GM19023 (cell line): Measurements from ENCODE around the gene RTKN.
"Not testable (repeated sequence)": the region's sequence is repeated elsewhere in the genome, so short reads cannot be mapped to it uniquely, and the experiment has no call there.

Source experiments
- ATAC-seq: cut with Tn5 transposase; IDR thresholded peaks from one replicate; pipeline ENCODE4 v1.9.1; 2021; ENCODE audit warnings: mild to moderate bottlenecking, moderate library complexity; ENCODE audit not compliant: unreplicated experiment

RTKN gene

GRCh38 chr2:74461187-74462053 is 19.7 kb upstream of the RTKN start:
- ATAC-seq = no peak

GRCh38 chr2:74460187-74460586 is 18.4 kb upstream of the RTKN start:
- ATAC-seq = not testable (repeated sequence)

- ATAC-seq = not testable (repeated sequence)
Observed at GRCh38 chr2:74459503-74460118, 17.9 kb upstream of the RTKN start.

- no peak for ATAC-seq
Observed at GRCh38 chr2:74458938-74459363, 17.2 kb upstream of the RTKN start.

DNA sequence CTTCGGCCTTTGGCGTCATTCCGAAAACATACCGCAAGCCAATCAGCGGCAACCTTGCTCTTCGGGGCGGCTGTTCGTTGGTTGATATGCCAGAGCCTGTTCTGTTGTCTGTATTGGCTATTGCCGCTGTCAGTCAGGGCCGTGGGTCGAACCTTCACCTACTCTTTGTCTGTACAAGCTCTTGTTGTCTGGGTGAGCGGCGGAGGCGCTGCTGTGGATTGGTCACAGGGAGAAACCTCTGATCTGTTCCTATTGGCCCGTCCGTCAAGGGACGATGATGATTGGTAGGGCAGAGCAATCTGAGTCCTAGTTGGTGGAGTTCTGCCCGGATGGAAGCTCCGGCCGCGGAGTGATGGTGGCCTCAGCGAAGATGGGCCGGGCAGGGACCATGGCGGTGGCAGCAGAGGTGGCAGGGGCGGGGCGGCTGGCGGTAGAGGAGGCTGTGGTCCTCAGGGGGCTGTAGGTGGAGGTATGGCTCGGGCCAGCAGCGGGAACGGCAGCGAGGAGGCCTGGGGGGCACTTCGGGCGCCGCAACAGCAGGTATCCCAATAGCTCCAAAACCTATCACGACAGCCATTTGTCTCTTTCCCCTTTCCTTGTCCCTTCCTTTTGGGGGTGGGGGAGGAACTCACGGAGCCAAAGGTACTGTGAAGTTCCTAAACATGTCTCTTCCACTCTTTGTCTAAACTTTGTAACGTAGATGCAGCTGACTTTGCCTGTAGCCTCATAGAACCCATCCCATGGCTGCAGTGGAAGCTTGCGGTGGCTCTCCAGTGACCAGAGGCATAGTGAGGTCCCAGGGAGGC is 16.6 kb upstream of the RTKN start, which contains the start of gene WBP1:
Gene WBP1 (plus strand): TSS at position 307 of the 806 bp plus-strand sequence. CDS start 165 bp downstream, at position 472.
- ATAC-seq = peak; percentile 81

GRCh38 chr2:74457549-74458131 is 15.9 kb upstream of the RTKN start:
- peak; percentile 37 for ATAC-seq

GRCh38 chr2:74457129-74457548 is 15.4 kb upstream of the RTKN start:
- no peak for ATAC-seq

GRCh38 chr2:74454654-74455511 is 13.1 kb upstream of the RTKN start, which contains the start of gene INO80B:
Gene INO80B, plus strand, starts transcription at chr2:74455087. Its CDS starts 30 bp downstream, at chr2:74455117.
- ATAC-seq = peak; percentile 35

DNA sequence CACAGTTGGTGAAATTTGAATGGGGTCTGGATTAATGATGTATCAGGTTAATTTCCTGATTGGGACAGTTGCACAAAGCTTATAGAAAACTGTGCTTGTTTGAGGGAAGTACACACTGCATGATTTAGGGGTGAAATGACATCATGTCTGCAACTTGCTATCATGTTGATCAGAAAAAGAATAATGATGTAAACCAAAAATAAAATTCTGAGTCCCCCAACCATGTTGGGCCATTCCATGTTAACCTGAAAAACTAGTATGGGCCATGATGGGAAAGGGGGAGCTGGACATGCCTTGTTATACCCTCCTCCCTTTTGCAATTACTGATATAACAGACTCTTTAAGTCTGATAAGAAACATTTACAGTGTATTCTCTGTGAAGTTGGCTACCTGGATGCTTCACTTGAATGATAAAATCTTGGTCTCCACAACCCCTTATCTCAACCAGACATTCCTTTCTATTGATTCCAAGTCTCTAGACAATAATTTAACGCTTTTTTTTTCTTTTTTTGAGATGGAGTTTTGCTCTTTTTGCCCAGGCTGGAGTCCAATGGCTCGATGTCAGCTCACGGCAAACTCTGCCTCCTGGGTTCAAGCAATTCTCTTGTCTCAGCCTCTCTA is 8.9 kb upstream of the RTKN start:
- ATAC-seq = no peak

DNA sequence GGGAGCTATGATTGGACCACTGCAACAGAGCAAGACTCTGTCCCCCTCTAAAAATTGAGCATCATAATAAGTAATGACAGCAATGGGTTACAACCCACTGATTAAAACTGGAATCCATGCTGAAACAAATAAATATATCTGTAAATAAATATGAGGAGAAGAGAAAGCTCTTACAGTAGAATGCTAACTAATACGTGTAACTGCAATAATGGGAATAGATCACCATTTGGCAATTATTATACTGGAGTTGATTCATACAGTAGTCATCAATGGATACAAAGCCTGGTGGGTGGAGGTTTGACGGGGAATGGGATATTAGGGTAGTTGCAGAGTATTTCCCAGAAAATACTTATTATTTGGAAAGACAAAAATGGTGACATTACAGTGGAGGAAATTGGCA is 7.0 kb upstream of the RTKN start:
- no peak for ATAC-seq

GRCh38 chr2:74447230-74447999 is 5.7 kb upstream of the RTKN start:
- no peak for ATAC-seq

DNA sequence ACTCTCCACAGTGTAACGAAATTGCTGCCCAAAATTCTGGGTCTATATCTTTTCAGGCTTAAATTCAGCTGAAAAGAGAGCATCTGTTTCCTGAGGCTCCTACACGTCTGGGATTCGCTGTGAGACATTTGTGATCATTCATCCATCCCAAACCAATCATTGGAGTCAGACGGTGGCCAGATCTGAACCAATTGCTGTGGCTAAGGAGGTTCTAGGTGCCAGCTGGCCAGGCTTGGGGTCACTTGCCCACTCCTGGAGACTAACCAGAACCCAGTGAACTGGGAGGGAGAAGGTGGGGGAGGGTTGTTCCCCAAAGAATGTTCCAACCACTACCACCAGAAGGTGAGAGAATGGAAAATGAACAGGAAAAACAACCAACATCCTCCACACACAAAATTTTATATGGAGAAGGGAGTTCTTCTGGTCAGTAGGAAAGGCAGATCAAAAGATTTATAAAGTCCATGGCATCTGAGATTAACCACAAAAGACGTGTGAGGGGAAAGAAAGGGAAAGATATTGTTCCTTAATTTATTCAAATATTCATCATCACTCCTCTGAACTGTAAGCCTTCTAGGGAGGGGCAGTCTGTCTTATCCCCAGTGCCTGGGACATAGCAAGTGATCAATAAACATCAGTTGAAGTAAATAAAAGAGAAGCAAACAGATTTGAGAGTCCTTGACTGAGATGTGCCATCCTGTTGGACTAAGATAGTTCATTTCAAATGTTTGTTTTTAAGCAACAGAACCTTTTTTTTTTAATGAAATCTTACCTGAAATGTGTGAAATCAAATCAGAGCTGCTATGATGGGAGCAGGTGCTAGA is 3.0 kb upstream of the RTKN start:
- ATAC-seq = no peak

GRCh38 chr2:74442483-74443297 is 953 bp upstream of the RTKN start:
- ATAC-seq = not testable (repeated sequence)

DNA sequence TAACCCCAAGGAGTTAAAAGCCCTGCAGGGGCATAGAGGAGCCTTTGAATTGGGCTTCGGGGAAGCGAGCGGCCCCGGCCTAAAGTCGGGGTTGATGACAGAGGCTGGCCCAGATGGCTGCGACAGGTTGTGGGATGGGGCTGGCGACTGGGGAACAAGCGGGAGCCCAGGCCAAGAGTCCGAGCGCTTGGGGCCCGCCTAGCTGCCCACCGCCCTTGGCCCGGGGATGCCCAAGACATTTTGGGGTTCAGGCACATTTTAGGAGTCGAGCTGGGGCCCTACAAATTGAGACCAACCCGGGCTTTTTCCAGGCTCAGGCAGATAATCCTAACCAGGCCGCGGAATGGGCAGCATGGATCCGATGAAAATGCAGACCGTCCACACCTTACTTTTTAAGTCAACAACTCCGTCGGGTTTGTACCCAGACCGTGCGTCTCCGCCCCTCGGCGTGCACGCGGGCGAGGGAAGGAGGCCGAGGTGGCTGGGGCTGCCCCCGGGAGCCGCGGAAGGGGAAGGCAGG is 507 bp downstream of the RTKN start:
- ATAC-seq = no peak

GRCh38 chr2:74440378-74441169 is 1.2 kb downstream of the RTKN start:
- peak; percentile 91 for ATAC-seq

DNA sequence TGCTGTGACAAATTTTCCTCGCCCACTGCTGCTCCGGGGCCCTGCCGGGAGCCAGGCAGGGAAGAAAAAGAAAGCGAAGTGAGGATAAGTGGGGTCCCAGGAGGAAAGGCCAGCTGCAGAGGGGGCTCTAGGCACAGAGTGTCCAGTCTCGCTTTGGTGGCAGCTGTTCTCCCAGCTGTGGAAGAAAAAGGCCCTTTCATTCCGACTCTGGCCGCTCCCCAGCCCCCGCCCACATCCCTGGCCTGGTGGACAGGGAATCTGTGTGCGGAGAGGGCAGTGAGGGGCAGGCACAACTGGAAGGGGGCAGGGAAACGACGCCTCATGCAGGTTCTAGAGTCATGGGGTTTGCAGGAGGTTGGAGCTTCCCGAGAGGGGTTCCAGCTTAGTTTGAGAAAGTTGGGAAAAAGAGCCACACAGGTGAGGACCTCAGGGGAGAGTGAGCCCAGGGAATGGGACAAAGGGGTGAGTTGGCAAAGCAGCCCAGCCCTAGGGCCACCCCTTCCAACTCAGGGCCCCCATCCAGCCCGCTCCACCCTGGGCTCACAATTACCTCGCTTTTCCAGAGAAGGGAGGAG is 1.8 kb downstream of the RTKN start:
- ATAC-seq = no peak
